ENCODE data around the gene ANKDD1B. TPM values are rescaled to one million over a fixed set of nuclear protein-coding genes. Genes with fewer than 3 reads are reported as not detected.

ANKDD1B gene
- total and polyA plus RNA-seq, 2 of the 8 experiments (the other 6 are each of a cell fraction or from before 2014, with no cell fraction given), result 0.08 to 0.22 TPM

GRCh38 chr5:75720882-75721281 lies 109.6 kb downstream of the ANKDD1B start:
- Histone ChIP-seq H3K4me3 (ENCODE audit: extremely low read depth in 1 of 4, insufficient read depth in 2 of 4, low read depth in 3 of 4, low read length in 4 of 4) (no peak overlapping the region), H3K79me2 (ENCODE audit: control insufficient read depth in 1 of 2, insufficient read depth in 2 of 2, low read length in 2 of 2) (peaks cover 0 to 2% of the 10 kb centered on the region in 2 experiments; a peak in 2 of 4 replicates), H4K5ac (ENCODE audit: insufficient read length, low read depth, low read length) (no peak overlapping the region), H3K79me1 (ENCODE audit: low read depth, low read length) (no peaks in the 10 kb centered on the region), H3K27me3 (replicated peaks in 1 of 4; ENCODE audit: control insufficient read depth in 3 of 4, extremely low read depth in 1 of 4, insufficient read depth in 3 of 4, low read length in 3 of 4) (no peaks in the 10 kb centered on the region; a peak in 1 of 7 replicates), H2BK12ac (ENCODE audit: low read depth, low read length) (no peak overlapping the region), H3K4me1 (replicated peaks in 1 of 4; ENCODE audit: control insufficient read depth in 3 of 4, insufficient read depth in 4 of 4, low read length in 3 of 4) (peaks cover 0 to 2% (median 0%) of the 10 kb centered on the region in 4 experiments; a peak in 3 of 7 replicates), H3K56ac (replicated peaks; ENCODE audit: insufficient read length, low read depth, low read length) (no peak overlapping the region), H3K36me3 (ENCODE audit: control insufficient read depth in 2 of 4, insufficient read depth in 4 of 4, low read length in 3 of 4) (no peaks in the 10 kb centered on the region), H4K91ac (replicated peaks; ENCODE audit: insufficient read length, low read length) (no peak overlapping the region), H3K4me2 (ENCODE audit: insufficient read depth in 1 of 2, low read depth in 2 of 2, low read length in 2 of 2) (no peak overlapping the region), H2AFZ (ENCODE audit: low read length) (no peak overlapping the region), H3K9ac (replicated peaks in 1 of 4; ENCODE audit: extremely low read depth in 1 of 4, low read depth in 3 of 4, low read length in 3 of 4) (no peak overlapping the region), H4K8ac (ENCODE audit: extremely low read depth, insufficient read depth, low read length) (no peak overlapping the region), H3K23ac (ENCODE audit: insufficient read length) (no peak overlapping the region), H3K23me2 (ENCODE audit: low read depth, low read length) (peaks cover 5% of the 10 kb centered on the region), H2AK5ac (ENCODE audit: low read depth, low read length) (no peak overlapping the region), H2BK5ac (ENCODE audit: low read depth, low read length) (no peak overlapping the region), H3K4ac (replicated peaks; ENCODE audit: insufficient read length, low read depth, low read length) (no peak overlapping the region), H3K9me3 (ENCODE audit: insufficient read depth in 2 of 2, low read depth in 1 of 2, low read length in 1 of 2) (no peaks in the 10 kb centered on the region), H2BK15ac (ENCODE audit: low read length) (no peak overlapping the region), H3K18ac (ENCODE audit: extremely low read depth, low read length) (no peak overlapping the region), H3K27ac (ENCODE audit: low read depth, low read length) (no peak overlapping the region), H3K14ac (ENCODE audit: insufficient read length) (no peak overlapping the region), H2BK20ac (ENCODE audit: low read length) (no peak overlapping the region), H4K20me1 (replicated peaks in 1 of 2; ENCODE audit: control insufficient read depth in 1 of 2, insufficient read depth in 2 of 2, low read length in 2 of 2) (no peaks in the 10 kb centered on the region), H2BK120ac (replicated peaks; ENCODE audit: low read depth, low read length) (no peak overlapping the region)
- DNase-seq (ENCODE audit: low read depth in 1 of 2, low spot score in 2 of 2) (no peak), FAIRE-seq (no peak)
- WGBS, 2 experiments (ENCODE audit: extremely low coverage in 1 of 2, insufficient coverage in 1 of 2, insufficient read length in 1 of 2, insufficient replicate concordance in 2 of 2, low coverage in 1 of 2, low lambda C conversion rate in 2 of 2, missing lambda C conversion rate in 1 of 2), result 84% methylated on average over 5 of the region's 5 CpGs; no CpG with 5 or more reads in 1 of the 2 experiments
- TF ChIP-seq CBX8 (IDR thresholded peaks at IDR 0.05; ENCODE audit: borderline replicate concordance, low read depth, low read length), result no peak
- TF ChIP-seq TEAD4 (IDR thresholded peaks at IDR 0.05; ENCODE audit: low read depth, low read length), result no peak
- TF ChIP-seq NRF1 (IDR thresholded peaks at IDR 0.05; ENCODE audit: low read depth, low read length), result no peak
- no peak for TF ChIP-seq GTF2F1 (IDR thresholded peaks at IDR 0.05; ENCODE audit: borderline replicate concordance, low read depth, low read length)
- TF ChIP-seq SP2 (IDR thresholded peaks at IDR 0.05; ENCODE audit: low read length), result no peak
- no peak for TF ChIP-seq CHD1 (IDR thresholded peaks at IDR 0.05; ENCODE audit: low read depth, low read length)
- TF ChIP-seq TAF7 (optimal IDR thresholded peaks at IDR 0.05; ENCODE audit: borderline replicate concordance, low read depth, low read length), result no peak
- TF ChIP-seq HDAC2 (IDR thresholded peaks at IDR 0.05; ENCODE audit: borderline replicate concordance in 1 of 2, low read depth in 2 of 2, low read length in 2 of 2), result no peak
- CTCF ChIA-PET (ENCODE audit: partially characterized antibody), result interaction anchor here (0.6 kb wide), 1 partner anchor 100 kb away, joined by 3 read pairs; no protein-coding TSS in a partner anchor
- POLR2A ChIA-PET (ENCODE audit: partially characterized antibody), result no interaction called here

Measured in H1 (cell line).